Esophagus mucosa (tissue), 1 donor: Measurements from ENCODE around the gene CDYL. TPM values are rescaled to one million over a fixed set of nuclear protein-coding genes. Genes with fewer than 3 reads are reported as not detected.
"Not testable (repeated sequence)": the region's sequence is repeated elsewhere in the genome, so short reads cannot be mapped to it uniquely, and the experiment has no call there.

Experiments used
- ATAC-seq: fragments of 200-7000 bp; cut with Tn5 transposase; one replicate; pipeline ENCODE4 v1.9.1; 2020
- total RNA-seq: library from RNA; stranded (reverse); gene quantifications from one replicate; pipeline ENCODE4 v1.2.4, GENCODE V29; 2023
- donor health status: DM: yes; HTN: yes; CAD: no.

Gene CDYL
- total RNA-seq, 1 donor from 2014 or later, result 31.0 TPM

- no peak for ATAC-seq
Measured at GRCh38 chr6:4967301-4968030, 191.3 kb downstream of the CDYL start.

DNA sequence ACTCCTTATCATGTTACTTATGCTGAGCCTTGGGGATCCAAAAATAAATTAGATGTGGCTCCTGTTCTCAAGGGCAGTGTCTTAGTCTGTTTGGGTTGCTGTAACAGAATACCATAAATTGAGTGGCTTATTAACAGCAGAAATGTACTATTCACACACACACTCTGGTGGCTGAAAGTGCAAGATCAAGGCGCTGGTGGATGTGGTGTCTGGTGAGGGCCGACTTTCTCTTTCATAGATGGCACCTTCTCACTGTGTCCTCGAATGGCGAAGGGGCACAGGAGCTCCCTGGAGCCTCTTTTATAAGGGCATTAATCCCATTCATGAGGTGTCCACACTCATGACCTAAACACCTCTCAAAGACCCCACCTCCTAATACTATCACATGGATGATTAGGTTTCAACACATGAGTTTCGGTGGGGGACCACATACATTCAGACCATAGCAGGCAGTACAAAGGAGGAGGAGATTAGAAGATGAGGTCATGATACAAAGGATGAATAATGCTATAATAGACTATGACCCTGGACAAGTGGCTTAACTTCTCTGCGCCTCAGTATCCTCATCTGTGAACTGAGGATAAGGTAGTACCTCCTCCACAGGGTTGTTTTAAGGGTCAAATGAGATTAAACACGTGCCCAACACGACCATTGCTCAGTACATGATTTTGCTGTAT, 193.5 kb downstream of the CDYL start:
- no peak for ATAC-seq

GRCh38 chr6:4970739-4971395, 194.7 kb downstream of the CDYL start:
- ATAC-seq, result no peak

DNA sequence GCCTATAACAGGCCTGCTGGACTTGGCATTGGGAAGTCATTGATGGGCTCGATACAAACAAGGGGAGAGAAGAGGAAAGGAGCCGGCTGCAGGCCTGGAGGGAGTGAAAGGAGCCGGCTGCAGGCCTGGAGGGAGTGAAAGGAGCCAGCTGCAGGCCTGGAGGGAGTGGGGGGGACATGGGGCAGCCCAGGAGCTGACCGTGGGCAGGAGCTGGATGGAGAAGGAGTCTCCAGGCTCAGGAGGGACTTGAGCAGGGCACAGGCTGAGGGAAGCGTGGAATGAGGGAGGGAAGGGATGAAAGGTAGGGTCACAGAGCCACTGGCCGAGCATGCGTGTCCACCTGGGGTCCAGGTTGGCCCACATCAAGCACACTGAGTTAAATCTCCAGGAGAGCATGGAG, 195.6 kb downstream of the CDYL start:
- ATAC-seq, result no peak

DNA sequence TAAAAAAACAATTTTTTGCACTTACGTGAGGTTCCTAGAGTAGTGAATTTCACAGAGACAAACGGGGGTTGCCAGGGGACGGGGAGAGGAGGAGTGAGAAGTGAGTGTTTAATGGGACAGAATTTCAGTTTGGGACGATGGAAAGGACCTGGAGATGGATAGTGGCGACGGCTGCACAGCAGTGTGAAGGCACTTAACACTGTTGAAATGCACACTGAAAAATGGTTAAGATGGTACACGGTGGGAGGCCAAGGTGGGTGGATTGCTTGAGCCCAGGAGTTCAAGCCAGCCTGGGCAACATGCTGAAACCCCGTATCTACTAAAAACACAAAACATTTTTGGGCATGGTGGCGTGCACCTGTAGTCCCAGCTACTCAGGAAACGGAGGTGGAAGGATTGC, 196.2 kb downstream of the CDYL start:
- ATAC-seq, result no peak

GRCh38 chr6:4973415-4973814, 197.2 kb downstream of the CDYL start:
- ATAC-seq, result no peak

- ATAC-seq, result no peak
Measured at GRCh38 chr6:4973982-4974745, 198.0 kb downstream of the CDYL start.

GRCh38 chr6:4974962-4975361, 198.8 kb downstream of the CDYL start:
- ATAC-seq, result no peak

DNA sequence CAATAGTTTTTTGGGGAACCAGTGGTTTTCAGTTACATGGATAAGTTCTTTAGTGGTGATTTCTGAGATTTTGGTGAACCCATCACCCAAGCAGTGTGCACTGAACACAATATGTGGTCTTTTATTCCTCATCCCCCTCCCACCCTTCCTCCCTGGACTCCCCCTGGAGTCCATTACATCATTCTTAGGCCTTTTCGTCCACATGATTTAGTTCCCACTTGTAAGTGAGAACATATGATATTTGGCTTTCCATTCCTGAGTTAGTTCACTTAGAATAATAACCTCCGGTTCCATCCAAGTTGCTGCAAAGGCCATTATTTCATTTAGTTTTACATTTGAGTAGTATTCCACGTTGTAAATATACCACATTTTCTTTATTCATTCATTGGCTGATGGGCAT, 199.3 kb downstream of the CDYL start:
- no peak for ATAC-seq

- ATAC-seq, result no peak
Measured at GRCh38 chr6:4977468-4977867, 201.3 kb downstream of the CDYL start.

GRCh38 chr6:4979426-4979825, 203.2 kb downstream of the CDYL start:
- ATAC-seq, result no peak

DNA sequence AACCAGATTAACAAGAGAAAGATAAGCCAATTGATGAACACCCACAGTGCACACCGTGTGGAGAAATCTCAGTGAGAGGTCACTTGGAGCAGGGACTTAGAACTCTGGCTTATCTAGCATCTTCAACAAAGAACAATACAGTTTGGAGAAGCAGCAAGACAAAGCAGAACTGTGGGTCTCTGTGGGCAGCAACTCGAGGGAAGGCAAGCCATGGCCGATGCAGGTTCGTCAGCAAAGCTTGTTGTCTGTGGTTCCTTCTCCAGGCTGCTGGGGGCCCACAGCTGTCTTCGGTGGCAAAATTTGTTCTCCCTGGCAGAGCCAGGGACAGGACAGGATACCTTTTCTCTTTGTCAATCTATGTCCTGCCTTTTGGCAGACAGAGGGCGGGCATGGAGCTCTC, 205.6 kb downstream of the CDYL start:
- no peak for ATAC-seq

DNA sequence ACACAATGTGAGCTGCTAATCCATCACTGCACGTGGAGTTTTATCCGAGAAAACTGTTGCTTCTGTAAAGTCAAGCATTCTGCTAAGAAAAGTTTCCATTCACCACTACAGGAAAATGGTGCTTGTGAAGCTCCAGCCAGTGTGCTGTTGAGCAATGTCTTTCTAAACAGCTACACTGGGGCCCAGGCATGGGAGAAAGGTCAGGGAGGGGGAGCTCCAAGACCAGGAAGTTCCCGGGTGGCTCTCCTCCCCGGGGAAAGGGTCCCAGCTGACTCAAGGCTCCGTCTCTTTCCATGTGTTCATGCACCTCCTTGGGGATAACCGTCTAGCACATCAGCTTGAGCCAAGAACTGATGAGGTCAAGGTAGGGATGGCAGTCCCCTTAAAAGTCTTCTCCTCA, 207.1 kb downstream of the CDYL start:
- no peak for ATAC-seq

DNA sequence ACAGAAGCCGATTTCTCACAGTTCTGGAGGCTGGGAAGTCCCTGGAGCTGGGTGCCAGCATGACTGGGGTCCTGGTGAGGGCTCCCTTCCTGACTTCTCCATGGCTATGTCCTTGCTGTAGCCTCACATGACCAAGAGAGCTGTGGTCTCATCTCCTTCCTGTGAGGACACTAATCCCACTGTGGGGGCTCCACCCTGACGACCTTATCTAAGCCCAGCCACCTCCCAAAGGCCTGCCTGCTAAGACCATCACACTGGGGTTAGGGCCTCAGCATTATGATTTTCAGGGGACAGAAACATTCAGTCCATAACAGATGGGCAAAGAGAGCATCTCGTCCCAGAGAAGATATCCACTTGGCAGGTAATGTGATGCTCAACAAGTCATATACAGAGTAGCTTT, 210.8 kb downstream of the CDYL start:
- no peak for ATAC-seq

DNA sequence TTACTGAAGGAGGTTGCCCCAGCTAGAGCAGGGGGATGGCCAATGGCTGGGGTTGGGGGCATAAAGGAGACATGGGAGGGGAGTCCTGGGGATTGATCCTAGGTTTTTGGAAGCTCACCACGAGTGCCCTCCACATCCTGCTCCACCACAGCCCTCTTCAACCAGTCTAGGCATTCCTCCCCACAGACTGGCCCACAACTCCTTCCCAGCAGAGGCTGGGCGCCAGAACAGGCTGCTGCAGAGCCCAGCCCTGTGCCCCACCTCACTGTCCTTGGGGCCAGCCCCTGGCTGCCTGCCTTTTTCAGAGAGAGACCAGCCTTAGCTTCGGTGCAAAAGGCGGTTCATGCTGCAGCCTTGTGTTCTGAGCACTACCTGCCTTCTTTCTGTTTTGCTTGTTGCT, 211.2 kb downstream of the CDYL start:
- no peak for ATAC-seq

DNA sequence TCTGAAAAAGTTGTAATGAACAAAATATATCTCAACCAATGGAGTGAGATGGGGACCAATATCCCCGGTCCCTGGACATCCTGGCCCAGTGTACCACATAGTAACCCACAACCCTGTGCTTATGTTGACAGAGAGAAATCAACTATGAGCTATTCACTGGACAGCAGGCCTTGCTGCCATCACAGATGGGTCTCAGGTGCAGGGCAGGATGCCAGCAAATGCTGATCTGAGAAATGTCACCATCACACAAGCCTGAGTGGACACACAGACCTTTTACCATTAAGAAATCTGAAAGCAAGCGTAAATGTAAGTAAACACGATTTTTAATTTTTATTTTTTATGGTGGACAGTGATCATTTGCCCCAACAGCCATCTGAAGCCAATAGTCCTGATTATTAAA, 218.5 kb downstream of the CDYL start:
- ATAC-seq, result no peak

- ATAC-seq, result no peak
Measured at GRCh38 chr6:4997862-4998261, 221.7 kb downstream of the CDYL start.

DNA sequence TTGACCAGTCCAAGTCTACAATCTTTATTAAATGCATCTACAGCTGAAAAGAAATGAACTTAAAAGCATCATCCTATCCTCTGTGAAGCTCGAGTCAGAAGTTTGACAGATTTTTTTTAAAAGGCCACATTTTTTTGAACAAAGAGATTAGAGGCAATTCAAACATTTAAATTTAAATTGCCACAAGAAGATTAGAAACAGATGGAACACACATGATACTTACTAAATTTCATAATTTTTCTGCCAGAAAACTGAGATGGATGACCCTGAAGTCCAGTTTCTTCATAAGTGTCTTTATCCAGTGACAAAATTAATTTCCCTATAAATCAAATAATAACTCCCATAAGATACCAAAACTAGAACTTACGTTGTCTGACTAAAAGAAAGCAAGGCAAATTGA, 223.4 kb downstream of the CDYL start:
- ATAC-seq, result no peak

DNA sequence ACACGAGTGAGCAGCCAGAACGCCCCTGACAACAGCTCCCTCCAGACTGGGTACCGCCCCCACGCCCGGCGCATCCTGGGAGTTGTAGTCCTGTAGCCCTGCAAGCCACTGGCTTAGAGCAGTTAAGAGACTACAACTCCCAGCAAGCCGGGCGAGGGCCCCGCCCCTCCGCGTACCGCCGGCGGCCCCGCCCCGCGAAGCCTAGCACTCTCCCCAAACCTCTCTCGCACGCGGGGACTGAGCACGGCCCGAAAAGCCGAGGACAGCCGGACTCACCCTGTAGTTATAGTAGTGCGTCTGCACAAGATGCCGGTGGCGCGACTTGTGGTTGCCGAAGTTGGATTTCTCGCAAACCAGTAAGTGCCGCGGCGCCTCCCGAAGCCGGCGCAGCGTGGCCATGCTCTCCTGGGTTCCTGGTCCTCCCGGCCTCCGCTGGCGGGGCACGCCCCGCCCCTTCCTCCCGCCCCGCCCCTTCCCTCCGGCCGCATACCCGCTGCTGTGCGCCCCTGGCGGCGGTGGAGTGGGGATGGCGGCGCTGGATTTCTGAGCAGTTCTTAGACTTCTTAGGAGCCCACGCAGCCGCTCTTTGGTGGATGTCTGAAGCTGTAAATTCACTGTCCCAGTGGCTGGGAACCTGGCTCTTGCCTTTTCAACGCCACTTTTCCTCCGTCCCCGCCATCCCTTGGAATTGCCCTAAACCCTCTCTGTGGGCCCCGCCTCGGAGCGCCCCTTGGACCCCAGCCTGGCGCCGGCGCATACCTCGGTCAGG, 227.6 kb downstream of the CDYL start, which contains the start of gene RPP40:
RPP40 (minus strand) TSS at position 434 of the 769 bp plus-strand sequence; CDS start at position 399, 35 bp downstream.
- ATAC-seq, result peak; percentile 100

- ATAC-seq, result no peak
Measured at GRCh38 chr6:5004373-5005037, 228.3 kb downstream of the CDYL start.

- ATAC-seq, result not testable (repeated sequence)
Measured at GRCh38 chr6:5005038-5005433, 228.8 kb downstream of the CDYL start.
